Peyer's patch (tissue), 4 donors: ENCODE measurements around the gene WASHC2C. TPM values are rescaled to one million over a fixed set of nuclear protein-coding genes. Genes with fewer than 3 reads are reported as not detected.
"Not testable (repeated sequence)": the region's sequence is repeated elsewhere in the genome, so short reads cannot be mapped to it uniquely, and the experiment has no call there.

Experiments
- DNase-seq, 3 donors: peaks; one replicate each; pipeline ENCODE4 v3.0.0-alpha.2; 2017 to 2019
- H3K27ac ChIP-seq, 4 donors: fragments of 200-600 bp; sonication (generic); one replicate each; pipeline ENCODE4 v1.5.1; 2016 to 2019
- H3K27me3 ChIP-seq, 2 donors: fragments of 200-600 bp; sonication (generic); one replicate each; pipeline ENCODE4 v1.5.1; 2019
- H3K36me3 ChIP-seq, 3 donors: fragments of 200-600 bp; sonication (generic); one replicate each; pipeline ENCODE4 v1.5.1; 2016 to 2019
- H3K4me1 ChIP-seq, 4 donors: fragments of 200-600 bp; sonication (generic); one replicate each; pipeline ENCODE4 v1.5.1; 2016 to 2019
- H3K4me3 ChIP-seq, 4 donors: fragments of 200-600 bp; sonication (generic); 1 replicate in 3 of 4; 2 replicates in 1 of 4; pipeline ENCODE4 v1.5.1; 2016 to 2019; ENCODE audit warnings: mild to moderate bottlenecking in 1 of 4
- H3K9me3 ChIP-seq, 4 donors: fragments of 200-600 bp; sonication (generic); one replicate each; pipeline ENCODE4 v1.5.1; 2016 to 2019; ENCODE audit warnings: mild to moderate bottlenecking in 1 of 4
- POLR2A ChIP-seq, 2 donors: fragments of 450-650 bp; IDR thresholded peaks; one replicate each; pipeline ENCODE4 v1.5.1; 2017; ENCODE audit warnings: antibody characterized with exemption in 2 of 2, mild to moderate bottlenecking in 2 of 2, moderate library complexity in 2 of 2
- total RNA-seq, 4 donors: library from RNA; depleted of rRNA; stranded (reverse); fragments of >200 nt; gene quantifications; one replicate each; pipeline ENCODE4 v1.1.0, GENCODE V29; 2016

Gene WASHC2C, protein sequence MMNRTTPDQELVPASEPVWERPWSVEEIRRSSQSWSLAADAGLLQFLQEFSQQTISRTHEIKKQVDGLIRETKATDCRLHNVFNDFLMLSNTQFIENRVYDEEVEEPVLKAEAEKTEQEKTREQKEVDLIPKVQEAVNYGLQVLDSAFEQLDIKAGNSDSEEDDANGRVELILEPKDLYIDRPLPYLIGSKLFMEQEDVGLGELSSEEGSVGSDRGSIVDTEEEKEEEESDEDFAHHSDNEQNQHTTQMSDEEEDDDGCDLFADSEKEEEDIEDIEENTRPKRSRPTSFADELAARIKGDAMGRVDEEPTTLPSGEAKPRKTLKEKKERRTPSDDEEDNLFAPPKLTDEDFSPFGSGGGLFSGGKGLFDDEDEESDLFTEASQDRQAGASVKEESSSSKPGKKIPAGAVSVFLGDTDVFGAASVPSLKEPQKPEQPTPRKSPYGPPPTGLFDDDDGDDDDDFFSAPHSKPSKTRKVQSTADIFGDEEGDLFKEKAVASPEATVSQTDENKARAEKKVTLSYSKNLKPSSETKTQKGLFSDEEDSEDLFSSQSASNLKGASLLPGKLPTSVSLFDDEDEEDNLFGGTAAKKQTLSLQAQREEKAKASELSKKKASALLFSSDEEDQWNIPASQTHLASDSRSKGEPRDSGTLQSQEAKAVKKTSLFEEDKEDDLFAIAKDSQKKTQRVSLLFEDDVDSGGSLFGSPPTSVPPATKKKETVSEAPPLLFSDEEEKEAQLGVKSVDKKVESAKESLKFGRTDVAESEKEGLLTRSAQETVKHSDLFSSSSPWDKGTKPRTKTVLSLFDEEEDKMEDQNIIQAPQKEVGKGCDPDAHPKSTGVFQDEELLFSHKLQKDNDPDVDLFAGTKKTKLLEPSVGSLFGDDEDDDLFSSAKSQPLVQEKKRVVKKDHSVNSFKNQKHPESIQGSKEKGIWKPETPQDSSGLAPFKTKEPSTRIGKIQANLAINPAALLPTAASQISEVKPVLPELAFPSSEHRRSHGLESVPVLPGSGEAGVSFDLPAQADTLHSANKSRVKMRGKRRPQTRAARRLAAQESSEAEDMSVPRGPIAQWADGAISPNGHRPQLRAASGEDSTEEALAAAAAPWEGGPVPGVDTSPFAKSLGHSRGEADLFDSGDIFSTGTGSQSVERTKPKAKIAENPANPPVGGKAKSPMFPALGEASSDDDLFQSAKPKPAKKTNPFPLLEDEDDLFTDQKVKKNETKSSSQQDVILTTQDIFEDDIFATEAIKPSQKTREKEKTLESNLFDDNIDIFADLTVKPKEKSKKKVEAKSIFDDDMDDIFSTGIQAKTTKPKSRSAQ (N-terminal part only)
- total RNA-seq: 10 to 100 TPM; 40.3 to 70.6 (median 57.7) TPM

DNA sequence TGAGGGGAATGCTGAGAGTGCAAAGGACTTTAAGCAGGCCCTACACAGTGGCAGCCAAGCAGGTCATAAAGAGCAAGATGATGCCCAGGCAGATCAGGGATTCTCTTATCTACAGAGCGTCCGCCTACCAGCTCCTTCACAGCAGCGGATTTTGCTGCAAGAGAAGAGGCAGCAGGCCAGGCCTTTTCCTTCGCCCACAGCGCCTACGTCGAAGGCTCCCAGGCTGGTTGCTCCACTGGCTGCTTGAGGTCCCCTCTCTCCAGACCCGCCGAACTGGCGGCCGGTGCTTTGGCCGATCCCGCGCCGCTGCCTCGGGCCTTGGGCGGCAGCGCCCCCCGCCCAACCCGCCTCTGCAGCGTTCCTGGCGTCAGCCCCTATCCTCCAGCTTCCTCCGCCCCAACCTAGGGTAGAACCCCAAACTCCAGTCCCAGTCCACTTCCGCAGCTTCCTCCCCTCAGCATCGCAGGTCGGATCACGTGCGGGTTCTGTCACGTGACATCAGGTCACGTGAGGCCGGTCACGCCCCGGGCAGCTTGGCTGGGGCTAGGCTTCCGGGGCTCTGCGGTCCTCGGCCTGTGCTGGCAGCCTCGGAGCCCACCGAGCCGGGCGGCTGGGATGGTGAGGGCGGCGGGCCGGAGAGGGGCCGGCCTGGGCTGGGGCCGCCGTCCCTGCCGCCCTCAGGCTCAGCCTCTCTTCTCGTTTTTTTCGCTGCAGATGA lies at the start of gene WASHC2C:
WASHC2C (plus strand) TSS at position 564 of the 718 bp plus-strand sequence; CDS start at position 616, 52 bp downstream.
- peak within 1 kb of the TSS; percentile 68 to 77 (median 74) for H3K4me3 ChIP-seq
- H3K27ac ChIP-seq: peak within 1 kb of the TSS; percentile 69 to 93 (median 86)
- H3K27me3 ChIP-seq, H3K36me3 ChIP-seq, H3K4me1 ChIP-seq, H3K9me3 ChIP-seq: not testable (repeated sequence)
- peak; percentile 91 to 97 (median 92) for DNase-seq
- peak; percentile 33 to 36 for TF ChIP-seq POLR2A (IDR thresholded peaks at IDR 0.05)

DNA sequence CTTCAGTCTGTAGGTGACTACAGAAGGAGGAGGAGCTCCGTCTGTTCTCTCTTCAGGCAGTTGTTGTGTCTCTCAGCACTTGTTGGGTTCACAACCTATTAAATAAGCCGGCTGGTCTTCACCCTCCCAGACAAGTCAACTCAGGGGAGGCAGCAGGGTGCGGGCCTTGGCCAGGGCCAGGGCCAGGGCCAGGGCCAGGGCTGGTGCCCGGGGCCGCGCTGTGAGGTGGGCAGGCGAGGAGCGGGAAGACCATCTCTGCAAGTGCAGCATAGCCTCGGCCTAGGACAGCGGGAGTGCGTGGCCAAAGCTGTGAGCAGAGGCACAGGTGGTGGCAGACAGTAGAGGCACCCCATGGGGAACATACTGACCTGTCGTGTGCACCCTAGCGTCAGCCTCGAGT lies 48.6 kb upstream of the WASHC2C start:
- H3K9me3 ChIP-seq, H3K4me1 ChIP-seq, H3K27me3 ChIP-seq, H3K36me3 ChIP-seq, DNase-seq, H3K4me3 ChIP-seq, H3K27ac ChIP-seq: not testable (repeated sequence)

DNA sequence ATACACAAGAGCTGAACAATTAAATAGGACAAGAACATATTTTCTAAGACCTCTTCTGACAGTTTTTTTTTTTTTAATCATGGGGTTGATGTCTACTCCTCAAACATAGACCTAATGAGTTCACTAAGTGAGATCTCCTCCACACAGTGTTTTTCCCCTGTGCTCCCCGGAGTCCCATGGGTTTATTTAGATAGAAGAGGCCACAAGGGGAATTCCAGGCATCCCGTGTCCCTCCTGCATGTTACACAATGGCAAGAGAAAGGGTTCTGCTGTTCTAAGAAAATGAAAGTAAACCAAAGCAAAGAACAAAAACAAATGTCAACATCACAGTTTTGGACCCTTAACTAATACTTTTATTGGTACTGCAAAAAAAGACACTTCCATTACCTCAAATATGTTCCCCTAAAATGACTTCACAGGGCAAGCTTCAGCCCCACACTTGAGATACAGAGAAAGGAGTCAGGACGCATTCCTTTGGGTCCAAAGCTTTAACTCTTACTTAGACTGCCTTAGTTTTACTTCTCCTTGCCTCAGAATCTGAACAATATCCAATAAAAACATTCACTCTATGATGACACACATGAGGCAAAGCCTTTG lies 16.8 kb upstream of the WASHC2C start:
- not testable (repeated sequence) for H3K4me3 ChIP-seq, H3K9me3 ChIP-seq, H3K27ac ChIP-seq, DNase-seq, H3K36me3 ChIP-seq, H3K27me3 ChIP-seq, H3K4me1 ChIP-seq

DNA sequence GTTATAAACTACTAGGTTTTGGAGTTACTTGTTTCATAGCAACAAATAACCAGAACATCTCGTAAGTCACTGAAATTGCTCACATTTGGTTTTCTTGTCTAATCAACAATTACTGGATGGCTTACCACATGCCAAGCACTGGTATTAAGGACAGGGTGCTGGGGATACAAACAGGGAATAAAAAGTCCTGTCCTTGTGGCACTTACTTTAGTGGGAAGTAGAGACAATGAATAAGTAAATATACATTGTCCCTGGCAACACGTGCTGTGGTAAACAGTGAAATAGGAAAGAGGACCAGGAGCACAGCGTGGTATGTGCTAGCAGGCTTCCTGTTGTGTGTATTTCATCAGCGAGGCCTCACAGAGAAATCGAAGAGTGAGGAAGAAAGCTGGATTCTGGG lies 15.8 kb upstream of the WASHC2C start:
- not testable (repeated sequence) for H3K9me3 ChIP-seq, H3K36me3 ChIP-seq, DNase-seq, H3K4me3 ChIP-seq, H3K4me1 ChIP-seq, H3K27ac ChIP-seq, H3K27me3 ChIP-seq

DNA sequence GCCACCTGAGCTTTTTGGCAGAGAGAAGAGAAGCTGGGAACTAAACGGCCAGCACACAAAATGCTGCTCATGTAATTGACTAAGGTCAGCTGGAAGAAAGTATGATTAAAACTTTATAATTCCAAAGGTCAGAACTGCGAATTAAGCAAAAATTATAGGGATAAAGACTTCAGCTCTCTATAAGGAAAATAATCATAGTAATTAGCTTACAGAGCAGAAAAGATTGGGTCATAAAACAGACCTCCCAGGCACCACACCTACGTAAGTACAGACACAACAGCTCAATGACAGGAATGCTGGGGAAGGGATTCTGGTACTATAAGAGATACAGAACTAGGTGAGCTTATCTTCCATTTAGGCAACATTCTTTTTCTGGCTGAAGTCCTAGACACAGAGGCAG lies 10.0 kb upstream of the WASHC2C start:
- not testable (repeated sequence) for H3K36me3 ChIP-seq, H3K4me1 ChIP-seq, H3K27me3 ChIP-seq, DNase-seq, H3K4me3 ChIP-seq, H3K9me3 ChIP-seq, H3K27ac ChIP-seq

DNA sequence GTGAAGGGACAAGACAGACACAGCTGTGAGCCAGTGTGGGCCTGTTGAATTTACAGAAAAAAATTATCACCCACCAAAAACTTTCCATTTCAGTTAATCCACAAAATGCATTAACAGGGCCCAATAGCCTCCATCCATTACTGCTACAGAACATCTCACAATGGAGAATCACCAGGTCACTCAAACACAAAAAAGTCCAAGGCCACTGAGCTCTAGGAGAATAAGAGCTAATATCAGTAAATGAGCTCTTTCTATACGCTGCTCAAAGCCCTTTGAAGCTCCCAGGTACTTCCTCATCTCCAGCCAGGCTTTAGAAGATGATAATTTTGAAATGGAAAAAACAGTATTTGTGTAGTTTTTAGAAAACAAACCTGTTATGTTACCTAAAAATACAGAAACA lies 9.4 kb upstream of the WASHC2C start:
- not testable (repeated sequence) for DNase-seq, H3K4me3 ChIP-seq, H3K9me3 ChIP-seq, H3K27ac ChIP-seq, H3K36me3 ChIP-seq, H3K27me3 ChIP-seq, H3K4me1 ChIP-seq

DNA sequence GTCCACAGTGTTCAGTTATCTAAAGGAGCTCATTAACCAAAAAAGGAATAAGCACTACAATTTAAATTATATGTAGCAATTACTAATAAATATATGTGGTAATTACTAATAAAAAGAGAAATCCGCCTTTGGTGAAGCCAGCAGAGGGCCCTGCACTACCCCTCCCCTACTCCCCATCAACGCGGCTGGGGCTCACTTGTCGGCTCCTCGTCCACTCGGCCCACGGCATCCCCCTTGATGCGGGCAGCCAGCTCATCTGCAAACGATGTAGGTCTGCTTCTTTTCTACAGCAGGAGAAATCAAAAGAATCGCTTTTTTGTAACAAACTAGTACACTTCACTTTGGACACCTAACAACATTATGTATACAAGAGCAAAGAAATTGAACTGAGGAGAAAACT lies 5.6 kb upstream of the WASHC2C start:
- not testable (repeated sequence) for DNase-seq, H3K36me3 ChIP-seq, H3K9me3 ChIP-seq, H3K4me1 ChIP-seq, H3K4me3 ChIP-seq, H3K27me3 ChIP-seq, H3K27ac ChIP-seq

DNA sequence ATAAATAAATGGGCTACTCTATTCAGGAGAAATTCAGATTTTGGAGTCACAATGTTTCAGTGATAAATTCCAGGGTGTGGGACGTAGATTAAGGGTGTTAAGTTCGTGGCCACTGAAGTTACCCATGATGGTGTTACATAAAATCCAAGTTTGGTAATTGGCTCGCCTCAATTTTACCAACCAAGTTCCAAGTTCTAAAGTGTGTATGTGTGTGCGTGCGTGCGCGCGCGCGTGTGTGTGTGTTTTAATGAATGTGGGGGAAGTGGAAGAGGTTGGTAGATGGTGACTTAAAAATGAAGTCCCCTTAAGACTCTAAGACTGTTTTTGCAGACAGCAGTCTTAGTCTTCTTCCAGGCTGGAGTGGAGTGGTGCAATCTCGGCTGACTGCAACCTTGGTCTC lies 3.2 kb upstream of the WASHC2C start:
- not testable (repeated sequence) for H3K4me3 ChIP-seq, H3K27me3 ChIP-seq, H3K9me3 ChIP-seq, H3K36me3 ChIP-seq, DNase-seq, H3K27ac ChIP-seq, H3K4me1 ChIP-seq

DNA sequence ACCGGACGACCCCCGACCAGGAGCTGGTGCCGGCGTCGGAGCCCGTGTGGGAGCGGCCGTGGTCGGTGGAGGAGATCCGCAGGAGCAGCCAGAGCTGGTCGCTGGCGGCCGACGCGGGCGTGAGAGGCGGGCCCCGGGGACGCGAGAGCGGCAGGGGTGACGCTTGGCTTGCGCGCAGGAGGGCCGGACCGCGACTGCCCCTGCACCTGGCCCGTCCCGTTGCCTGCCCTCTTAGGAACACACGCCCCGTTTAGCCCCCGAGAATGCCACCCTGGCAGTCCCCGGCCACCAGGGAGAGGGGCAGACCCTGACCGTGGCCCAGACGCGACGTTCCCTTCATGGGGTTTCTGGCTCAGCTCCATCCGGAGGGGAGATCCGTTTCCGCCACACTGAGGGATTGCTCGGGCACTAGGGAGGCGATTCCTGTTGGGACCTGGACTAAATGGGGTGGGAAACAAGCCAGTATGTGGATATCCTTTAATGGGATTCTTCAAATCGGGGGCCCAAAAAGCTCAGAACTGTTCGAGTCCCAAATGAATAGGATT lies 427 bp downstream of the WASHC2C start:
- H3K27me3 ChIP-seq, H3K9me3 ChIP-seq, H3K36me3 ChIP-seq, DNase-seq, H3K4me1 ChIP-seq: not testable (repeated sequence)
- H3K4me3 ChIP-seq: peak overlapping the region; percentile 68 to 77 (median 74)
- H3K27ac ChIP-seq: peak overlapping the region; percentile 69 to 93 (median 86)

DNA sequence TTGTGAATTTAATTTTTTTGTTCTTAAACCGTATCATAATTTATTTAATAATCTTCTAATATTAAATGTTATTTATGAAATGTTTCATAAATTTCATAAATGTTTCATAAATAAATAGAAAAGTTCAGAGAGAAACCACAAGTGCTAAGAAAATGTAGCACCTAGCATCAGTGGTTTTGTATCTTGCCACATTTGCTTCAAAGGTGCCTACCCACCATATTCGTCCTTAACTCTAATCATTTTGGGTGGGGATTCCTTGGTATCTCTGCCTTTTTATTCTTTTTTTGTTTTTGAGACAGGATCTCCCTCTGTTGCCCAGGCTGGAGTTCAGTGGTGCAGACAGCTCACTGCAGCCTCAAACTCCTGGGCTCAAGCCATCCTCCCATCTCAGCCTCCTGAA lies 7.4 kb downstream of the WASHC2C start:
- DNase-seq, H3K9me3 ChIP-seq, H3K27ac ChIP-seq, H3K4me1 ChIP-seq, H3K27me3 ChIP-seq, H3K4me3 ChIP-seq: not testable (repeated sequence)
- H3K36me3 ChIP-seq: peaks cover 0 to 10% (median 0%) of the 10 kb centered on the region in 3 donors
